Suprapubic skin (tissue), 4 donors: ENCODE results near the gene ZNF653.

Experiments used
- EP300 ChIP-seq: sonication (generic); formaldehyde crosslinking; IDR thresholded peaks from one replicate; pipeline ENCODE4 v1.6.1; 2017; ENCODE audit warnings: antibody characterized with exemption
- POLR2A ChIP-seq, 2 donors: fragments of 450-650 bp; IDR thresholded peaks; one replicate each; pipeline ENCODE4 v1.6.1; 2017; ENCODE audit warnings: antibody characterized with exemption in 2 of 2, mild to moderate bottlenecking in 2 of 2, moderate library complexity in 2 of 2
- POLR2AphosphoS5 ChIP-seq, 3 donors: sonication (generic); formaldehyde crosslinking; IDR thresholded peaks; one replicate each; pipeline ENCODE4 v1.6.1; 2017; ENCODE audit warnings: antibody characterized with exemption in 3 of 3
- TF ChIP-seq, protein P1 (sequence below), 2 donors: fragments of 200-600 bp in 1 of 2; fragments of 450-650 bp in 1 of 2; sonication (generic) in 1 of 2; IDR thresholded peaks; one replicate each; pipeline ENCODE4 v1.5.1; 2016 to 2019; ENCODE audit warnings: antibody characterized with exemption in 2 of 2, mild to moderate bottlenecking in 1 of 2, moderate library complexity in 1 of 2

DNA sequence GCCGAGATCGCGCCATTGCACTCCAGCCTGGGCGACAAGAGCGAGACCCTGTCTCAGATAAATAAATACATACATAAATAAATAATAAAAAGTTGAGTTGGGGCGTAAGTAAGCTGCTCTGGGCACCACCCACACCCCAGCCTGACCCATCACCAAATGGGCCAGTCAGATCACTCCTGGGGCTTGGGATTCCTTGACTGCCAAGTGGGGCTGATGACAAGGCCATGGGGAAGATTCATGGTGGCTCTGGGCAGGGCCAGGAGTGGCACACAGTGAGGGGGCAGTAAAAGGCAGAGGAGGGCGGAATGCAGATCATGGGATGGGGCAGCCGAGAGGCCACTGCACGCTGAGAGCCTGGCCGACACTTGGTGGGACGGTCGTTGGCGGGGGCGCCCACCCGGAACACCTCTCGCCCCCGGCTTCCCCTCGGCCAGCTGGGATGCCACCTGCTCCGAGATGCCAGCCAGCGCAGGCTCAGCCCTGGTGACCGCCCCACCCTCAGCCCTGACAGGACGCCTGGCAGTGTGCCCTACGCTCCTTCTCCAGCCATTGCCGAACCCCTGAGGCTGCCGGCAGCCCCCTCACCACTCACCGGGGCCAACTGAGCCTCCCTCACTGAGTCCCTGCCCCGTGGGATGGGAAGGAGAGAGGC is 10.9 kb downstream of the ZNF653 start:
- no peak for TF ChIP-seq EP300
- no peak for TF ChIP-seq POLR2A (IDR thresholded peaks at IDR 0.05)
- TF ChIP-seq, protein P1, sequence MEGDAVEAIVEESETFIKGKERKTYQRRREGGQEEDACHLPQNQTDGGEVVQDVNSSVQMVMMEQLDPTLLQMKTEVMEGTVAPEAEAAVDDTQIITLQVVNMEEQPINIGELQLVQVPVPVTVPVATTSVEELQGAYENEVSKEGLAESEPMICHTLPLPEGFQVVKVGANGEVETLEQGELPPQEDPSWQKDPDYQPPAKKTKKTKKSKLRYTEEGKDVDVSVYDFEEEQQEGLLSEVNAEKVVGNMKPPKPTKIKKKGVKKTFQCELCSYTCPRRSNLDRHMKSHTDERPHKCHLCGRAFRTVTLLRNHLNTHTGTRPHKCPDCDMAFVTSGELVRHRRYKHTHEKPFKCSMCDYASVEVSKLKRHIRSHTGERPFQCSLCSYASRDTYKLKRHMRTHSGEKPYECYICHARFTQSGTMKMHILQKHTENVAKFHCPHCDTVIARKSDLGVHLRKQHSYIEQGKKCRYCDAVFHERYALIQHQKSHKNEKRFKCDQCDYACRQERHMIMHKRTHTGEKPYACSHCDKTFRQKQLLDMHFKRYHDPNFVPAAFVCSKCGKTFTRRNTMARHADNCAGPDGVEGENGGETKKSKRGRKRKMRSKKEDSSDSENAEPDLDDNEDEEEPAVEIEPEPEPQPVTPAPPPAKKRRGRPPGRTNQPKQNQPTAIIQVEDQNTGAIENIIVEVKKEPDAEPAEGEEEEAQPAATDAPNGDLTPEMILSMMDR (IDR thresholded peaks at IDR 0.05) = no peak
- no peak for TF ChIP-seq POLR2AphosphoS5 (IDR thresholded peaks at IDR 0.05)
